Stimulated activated CD4-positive, alpha-beta T cell treated with anti-CD3 and anti-CD28 coated beads, Interleukin-4, amount 100 ng/mL, for 4 hours (primary cell): ENCODE data around the gene ENPP3.

ENCODE experiments used
- DNase-seq, 2 experiments: peaks; one replicate each; pipeline ENCODE4 v3.0.0-alpha.2; 2020

ENPP3 gene

DNA sequence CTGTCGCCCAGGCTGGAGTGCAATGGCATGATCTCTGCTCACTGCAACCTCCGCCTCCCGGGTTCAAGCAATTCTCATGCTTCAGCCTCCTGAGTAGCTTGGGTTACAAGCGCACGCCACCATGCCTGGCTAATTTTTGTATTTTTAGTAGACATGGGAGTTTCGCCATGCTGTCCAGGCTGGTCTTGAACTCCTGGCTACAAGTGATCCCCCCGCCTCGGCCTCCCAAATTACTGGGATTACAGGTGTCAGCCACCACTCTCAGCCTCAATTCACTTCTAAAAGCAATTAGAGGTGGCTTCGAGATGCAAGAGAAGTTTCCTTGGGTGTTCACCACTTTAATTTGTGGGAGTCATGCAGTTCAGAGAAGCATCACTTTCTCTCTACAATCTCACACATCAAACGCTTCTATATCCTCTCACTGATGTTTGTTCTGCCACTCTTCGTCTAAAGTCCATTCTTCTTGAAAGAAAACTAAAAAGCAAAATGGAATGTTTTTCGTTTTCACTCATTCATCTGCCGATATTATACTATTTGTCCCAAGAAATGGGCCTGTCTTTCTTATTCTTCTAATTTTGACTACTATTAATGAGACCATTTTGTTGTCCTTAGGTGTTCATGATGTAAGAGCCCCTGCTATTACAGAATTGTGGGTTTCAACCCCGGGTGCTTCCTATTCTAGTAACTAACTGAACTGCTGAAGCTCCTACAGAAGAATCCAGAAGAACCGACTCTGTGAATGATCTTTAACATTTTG is 132.5 kb downstream of the ENPP3 start:
- no peak for DNase-seq

DNA sequence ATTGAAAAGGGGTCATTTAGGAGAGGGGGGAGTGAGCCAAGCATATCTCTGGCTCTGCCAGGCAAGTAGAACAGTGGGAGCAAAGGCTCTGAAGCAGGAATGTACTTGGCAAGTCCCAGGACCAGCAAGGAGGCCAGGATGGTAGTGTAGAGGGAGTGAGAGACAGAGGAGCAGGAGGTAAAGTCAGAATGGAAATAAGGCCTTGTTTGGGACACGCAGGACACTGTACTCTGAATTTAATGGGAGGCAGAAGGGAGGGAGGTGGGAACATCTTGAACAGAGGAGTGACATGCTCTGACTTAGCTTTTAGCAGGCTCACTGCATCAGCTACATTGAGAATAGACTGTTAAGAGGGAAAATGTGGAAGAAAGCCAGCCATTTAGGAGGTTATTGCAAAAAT is 133.7 kb downstream of the ENPP3 start:
- no peak for DNase-seq

DNA sequence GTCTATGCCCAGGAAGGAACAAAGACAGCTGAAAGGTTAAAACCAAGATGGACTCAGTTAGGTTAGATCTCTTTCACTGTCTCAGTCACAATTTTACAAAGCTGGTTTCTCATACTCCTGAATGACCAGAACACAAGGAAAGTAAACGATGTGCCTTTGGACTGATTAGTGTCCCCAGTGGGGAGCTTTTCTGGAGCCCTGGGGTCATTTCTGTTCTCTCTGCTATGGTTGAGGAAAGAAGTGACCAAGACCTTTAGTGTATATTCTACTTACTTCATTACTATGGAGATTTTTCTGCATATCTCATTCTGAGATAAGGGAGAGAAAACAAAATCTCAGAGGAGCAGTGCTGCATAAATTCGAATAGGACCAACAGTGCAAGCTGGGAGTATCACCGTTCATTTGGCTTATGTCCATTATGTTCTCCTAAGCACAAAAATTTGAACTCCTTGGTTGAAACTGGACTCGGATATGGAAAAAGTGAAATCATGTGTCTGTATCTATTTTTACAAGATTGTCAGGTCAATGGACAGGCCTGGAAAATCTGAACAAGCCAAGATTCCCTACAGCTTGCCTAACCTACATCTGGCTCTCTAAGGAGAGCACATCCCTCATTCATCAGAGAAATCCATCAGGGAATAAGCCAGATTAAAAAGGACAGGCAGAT is 136.3 kb downstream of the ENPP3 start:
- DNase-seq: no peak

DNA sequence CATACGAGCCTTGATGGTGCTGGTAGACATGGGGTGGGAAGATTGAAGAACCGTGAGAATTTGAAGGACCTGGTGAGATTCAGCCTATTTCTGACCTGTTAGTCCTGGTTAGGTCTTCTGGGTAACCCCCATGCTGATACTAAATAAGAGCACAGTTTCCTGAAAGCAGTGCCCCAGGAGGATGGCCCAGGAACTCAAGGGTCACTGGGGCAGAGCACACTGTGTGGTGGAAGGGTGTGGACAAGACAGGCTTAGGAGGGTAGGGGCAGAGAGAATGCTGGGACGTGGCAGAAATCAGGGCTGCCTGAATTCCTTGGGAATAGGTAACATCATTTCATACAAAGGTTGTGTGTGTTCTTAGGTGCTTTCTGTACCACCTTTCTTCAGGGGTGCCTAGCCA is 138.8 kb downstream of the ENPP3 start:
- DNase-seq: no peak

DNA sequence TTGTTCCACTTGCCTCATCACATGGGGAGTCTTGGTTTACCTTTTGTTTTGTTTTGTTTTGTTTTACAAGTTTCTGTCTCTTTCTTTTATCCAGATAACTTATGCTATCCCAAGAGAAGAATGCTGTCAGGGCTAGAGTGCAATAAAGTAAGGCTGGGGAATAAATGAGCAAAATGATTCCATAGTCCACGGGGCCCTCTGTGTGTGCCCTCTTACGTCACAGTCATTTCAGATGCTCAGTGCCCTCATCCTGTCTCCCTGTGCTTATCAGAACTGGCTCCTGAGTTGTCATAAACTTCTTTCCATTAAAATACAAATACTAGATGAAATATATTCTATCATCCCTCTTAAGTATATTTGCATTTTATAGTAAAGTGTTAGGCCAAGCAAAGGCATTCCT is 139.9 kb downstream of the ENPP3 start:
- DNase-seq: no peak

DNA sequence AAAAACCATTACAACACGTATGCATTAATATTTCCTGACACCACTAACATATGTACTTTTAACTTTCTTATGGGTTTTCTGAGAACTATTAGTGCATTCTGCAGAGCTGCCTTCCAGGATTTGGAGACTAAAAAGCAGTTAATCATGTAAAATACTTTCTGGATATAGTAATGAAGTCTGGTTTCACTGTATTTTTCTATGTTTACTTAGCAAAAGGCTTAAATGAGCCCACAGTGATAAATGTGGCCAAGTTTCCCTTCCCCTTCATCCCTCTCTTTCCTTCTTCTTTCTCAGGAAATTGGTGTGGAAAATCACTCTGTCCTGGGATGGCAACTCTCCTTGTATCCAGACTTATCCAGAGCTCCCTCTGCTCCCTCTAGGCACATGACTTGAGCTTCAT is 141.1 kb downstream of the ENPP3 start:
- no peak for DNase-seq

DNA sequence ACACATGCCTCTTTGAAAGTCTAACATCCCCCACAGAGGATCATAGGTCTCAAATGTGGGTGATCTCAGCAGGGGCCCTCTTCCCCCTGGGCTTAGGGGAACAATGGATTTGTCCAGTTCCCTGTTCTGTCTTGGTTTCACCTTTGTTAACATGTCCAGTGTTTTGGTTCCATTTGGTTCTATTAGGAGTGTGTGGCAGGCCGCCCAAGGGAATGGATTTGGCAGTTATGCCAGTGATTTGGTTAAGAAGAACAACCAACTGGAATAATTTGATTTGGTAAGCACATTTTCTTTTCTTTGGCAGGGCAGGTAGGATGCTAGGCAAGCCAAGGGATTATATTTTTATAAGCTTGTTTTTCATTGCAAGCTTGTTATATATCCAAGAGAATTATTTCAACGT is 142.2 kb downstream of the ENPP3 start:
- DNase-seq: no peak

DNA sequence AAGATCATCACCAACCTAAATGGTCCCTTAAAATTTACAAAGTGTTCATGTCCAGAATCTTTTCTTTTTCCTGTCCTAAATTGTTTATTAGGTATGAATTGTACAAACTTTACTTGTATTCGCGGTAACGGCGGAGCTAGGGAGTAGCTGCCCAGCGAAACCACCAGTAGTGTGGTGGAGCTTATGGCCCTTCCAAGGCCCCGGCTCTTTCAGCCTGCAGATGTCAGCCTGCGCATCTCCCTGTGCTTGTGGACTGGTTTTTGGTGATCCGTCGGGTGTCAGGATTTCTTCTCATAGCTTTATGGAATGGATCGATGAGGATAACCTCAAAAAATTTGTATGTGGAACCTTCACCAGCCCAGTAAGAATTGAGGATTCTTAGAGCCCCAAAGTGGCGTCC is 143.5 kb downstream of the ENPP3 start:
- no peak for DNase-seq

DNA sequence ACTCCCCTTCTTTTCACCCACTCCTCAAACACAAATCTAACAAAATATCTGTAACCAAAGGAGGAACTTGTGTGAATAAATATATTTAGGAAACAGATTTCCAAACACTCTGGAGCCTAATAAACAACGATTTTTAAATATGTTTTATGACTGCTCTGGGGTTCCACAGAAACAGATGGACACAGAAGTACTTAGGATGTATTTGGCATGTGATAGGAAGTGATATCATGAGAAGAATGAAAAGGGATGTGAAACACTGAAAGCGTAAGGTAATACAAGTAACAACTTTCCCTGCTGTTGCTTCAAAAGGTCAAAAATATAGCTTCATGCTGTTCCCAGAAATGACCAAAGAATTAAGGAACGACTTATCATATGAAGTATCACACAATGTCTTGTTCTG is 144.6 kb downstream of the ENPP3 start:
- no peak for DNase-seq

DNA sequence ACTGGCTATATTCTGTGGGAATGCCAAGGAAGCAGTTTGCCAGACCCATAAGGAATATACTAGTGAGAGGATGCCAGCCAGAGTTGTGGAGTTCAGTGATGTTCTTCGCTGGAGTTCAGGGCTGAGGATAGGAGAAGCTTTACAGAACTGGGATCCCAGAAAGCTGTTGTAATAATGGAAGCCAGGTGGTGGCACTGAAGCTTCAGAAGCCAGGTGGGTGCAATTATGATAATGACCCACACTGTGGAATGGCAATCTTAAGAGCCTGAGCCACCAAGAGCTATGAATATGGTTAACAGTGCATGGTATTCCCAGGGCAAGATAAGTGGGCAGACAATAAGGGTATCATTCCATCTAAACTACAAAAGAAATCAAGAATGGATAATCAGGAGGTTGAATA is 145.7 kb downstream of the ENPP3 start:
- no peak for DNase-seq

DNA sequence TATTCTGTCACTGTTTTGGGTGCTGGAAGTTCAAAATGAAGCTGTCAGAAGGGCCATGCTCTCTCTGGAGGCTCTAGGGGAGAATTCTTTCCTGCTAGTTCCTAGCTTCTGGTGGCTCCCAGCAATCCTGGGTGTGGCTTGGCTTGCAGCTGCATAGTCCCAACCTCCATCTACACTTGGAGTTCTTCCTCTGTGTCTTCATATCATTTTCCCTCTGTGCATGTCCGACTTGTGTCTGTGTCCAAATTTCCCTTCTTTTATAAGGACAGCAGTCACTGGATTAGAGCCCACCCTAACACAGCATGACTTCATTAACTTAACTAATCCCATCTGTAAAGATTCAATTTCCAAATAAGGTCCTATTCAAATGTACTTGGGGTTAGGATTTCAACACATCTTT is 147.5 kb downstream of the ENPP3 start:
- no peak for DNase-seq

DNA sequence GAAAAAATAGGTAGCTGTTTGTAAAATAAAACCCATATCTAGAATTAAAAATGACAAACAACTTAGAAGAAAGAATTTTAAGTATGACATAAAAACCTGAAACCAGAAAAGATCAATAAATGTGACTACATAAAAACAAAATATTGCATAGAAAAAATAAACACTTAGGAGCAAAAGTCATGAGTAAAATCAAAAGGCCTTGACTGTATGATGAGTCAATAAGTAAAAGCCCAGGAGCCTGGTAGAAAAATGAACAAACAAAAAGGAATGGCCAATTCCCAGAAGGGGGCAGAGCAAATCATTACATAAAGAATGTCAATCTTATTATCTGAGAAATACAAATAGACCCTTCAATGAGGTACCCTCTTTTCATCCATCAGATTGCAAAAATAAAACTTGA is 150.0 kb downstream of the ENPP3 start:
- DNase-seq: no peak

DNA sequence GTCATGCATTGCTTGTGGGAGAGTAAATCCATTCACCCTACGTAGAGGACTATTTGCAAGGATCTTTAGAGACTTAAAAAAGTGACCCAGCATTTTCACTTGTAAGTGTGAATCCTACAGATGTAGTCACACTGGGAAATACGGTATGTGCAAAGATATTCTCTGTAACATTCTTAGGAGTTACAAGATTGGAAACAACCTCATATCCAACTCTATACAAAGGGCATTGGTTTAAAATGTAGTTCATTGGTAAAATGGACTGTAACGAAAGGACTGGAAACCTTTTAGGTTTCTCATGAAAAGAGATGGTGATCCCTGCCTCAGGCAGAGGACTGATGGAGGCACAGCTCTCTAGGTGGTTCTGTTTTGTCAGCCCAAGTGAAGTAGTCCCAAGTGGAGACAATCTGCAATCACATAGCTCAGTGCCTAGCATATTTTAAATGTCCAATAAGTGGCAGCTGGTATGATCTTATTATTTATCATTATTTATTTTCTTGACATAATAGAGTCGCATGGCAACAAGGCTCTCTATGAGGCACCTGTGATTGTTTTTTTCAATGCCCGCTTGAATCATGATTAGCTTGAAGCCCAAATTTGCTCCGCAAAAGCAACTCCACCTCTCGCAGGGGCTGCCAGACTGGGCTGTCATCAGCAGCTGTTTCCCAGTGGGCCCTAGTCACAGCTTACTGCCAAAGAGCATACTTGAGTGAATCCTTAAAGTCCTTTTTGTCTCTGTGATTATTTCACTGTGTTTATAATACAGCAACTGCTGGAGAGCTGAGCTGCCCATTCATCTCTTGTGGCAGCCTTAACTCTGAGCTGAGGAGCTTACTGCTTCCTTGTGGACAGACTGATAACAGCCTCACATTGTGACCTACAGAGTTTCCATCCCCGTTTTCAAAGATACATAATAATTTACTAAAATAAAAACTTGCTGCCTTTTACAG is 150.9 kb downstream of the ENPP3 start:
- no peak for DNase-seq

DNA sequence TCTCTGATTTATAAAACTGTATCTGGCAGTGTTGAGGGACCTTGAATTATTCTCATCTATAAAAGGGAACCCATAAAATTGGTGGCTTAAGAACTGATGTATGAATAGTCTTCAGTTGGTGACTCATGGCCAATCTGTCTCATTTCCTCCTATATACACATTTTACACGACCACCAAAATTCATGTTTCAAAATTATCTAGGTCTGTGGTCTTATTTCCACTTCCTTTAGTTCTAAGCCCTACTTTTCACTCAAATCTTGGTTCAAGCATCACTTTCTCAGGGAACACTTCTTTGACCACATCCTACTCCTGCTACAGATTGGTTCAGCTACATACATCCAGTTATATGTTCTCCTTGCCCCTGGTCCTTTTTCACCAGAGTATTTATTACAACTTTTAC is 152.1 kb downstream of the ENPP3 start:
- no peak for DNase-seq

DNA sequence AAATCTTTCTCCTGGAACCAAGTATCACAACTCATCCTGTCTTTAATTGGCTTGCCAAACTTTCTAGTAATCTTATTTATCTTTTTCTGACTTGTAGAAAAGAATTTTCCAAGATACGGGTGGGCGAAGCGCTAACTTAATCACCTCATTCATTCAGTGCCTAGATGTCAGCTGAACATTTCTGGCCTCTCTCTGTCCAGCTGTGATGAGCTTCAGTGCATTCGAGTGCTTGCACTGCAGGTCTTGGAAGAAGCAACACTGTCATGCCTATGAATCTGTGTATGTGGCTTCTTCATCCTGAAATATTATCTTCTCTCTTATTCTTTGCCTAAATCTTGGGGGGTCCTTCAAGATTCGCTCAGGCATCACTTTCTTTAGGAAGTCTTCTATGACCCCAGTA is 154.4 kb downstream of the ENPP3 start:
- DNase-seq: no peak

DNA sequence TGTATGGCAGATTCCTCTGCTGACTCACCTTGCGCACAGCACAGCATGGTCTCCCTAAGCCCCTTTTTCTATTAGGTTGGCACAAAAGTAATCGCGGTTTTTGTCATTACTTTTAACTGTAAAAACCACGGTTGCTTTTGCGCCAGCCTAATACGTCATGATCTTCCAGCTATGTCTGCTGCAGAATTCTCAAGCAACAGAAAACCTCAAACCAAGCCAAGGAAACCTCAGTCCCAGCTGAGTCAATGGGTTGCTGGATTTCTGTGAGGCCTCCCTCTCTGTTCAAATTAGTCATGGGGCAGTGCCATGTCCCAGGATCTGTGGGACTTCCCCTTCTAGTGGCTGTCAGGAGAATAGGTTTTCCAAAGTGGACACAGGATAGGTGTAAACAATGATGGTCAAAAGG is 155.0 kb downstream of the ENPP3 start:
- DNase-seq: no peak

DNA sequence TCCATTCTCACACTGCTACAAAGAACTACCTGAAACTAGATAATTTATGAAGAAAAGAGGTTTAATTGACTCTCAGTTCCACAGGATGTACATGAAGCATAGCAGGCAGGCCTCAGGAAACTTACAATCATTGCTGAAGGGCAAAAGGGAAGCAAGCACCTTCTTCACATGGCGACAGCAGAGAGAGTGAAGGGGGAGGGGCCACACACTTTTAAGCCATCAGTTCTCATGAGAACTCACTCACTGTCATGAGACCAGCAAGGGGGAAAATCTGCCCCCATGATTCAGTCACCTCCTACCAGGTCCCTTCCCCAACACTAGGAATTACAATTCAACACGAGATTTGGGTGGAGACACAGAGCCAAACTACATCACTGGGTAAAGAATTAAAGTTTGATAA is 158.3 kb downstream of the ENPP3 start:
- no peak for DNase-seq
